ENCODE data around the gene CLHC1.

The CLHC1 gene

DNA sequence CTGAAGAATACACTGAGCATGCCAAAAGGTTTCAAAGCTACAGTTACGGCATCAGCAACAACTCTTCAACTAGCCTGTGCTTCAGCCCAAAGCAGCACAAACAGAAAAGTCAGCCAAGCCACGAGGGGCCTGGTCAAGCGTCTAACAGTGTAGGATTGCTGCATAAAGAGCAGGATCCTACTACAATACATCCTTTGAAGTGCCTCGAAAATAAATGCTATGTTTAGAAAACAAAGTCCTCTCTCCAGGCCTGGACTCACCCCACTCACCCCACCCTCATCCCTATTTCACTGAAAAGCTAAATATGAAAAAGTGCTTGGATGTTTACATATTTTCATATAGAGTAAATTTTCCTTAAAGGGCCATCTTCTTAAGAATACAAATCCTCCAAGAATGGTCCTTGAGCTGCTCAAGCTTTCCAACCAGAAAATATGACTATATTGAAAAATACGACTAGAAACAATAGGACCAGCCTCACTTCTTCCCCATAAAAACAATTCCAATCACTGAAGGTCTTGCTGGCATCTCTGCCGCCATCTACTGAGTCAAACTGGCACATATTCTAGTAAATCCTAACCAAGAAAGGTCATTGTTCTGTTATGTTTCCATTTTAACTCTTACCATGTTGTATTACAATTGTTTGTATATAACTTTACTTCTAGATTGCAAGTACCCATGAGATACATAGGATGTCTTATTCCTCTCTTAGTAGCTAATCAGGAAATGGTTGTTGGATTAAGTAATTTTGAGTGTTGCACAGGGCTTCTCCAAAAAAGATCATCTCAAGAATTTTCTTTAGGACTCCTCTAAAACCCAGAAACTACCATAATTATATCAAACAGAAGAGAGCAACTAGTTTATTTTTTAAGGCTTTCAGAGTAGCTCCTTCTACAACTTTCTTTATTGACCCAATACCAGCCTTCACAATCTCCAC is 63.6 kb downstream of the CLHC1 start:
- no peaks in the 10 kb centered on the region for H3K27me3 Mint-ChIP-seq
- H3K36me3 Mint-ChIP-seq: no peaks in the 10 kb centered on the region
- no peak overlapping the region for H3K27ac Mint-ChIP-seq
- no peak overlapping the region for H3K4me3 Mint-ChIP-seq
- peaks cover 3% of the 10 kb centered on the region for H3K4me1 Mint-ChIP-seq (ENCODE audit: low read depth)
- H3K9me3 Mint-ChIP-seq (ENCODE audit: low read depth): no peaks in the 10 kb centered on the region

- Mint-ChIP-seq H3K4me1 (ENCODE audit: low read depth) (peaks cover 3% of the 10 kb centered on the region), H3K27ac (no peak overlapping the region), H3K27me3 (no peaks in the 10 kb centered on the region), H3K9me3 (ENCODE audit: low read depth) (no peaks in the 10 kb centered on the region), H3K4me3 (no peak overlapping the region), H3K36me3 (no peaks in the 10 kb centered on the region)
These were observed 66.5 kb downstream of the CLHC1 start for GRCh38 chr2:55165626-55166025.

GRCh38 chr2:55164534-55165480 is 67.3 kb downstream of the CLHC1 start:
- Mint-ChIP-seq H3K27ac (no peak overlapping the region), H3K4me1 (ENCODE audit: low read depth) (peaks cover 3% of the 10 kb centered on the region), H3K9me3 (ENCODE audit: low read depth) (no peaks in the 10 kb centered on the region), H3K4me3 (no peak overlapping the region), H3K36me3 (no peaks in the 10 kb centered on the region), H3K27me3 (no peaks in the 10 kb centered on the region)

- Mint-ChIP-seq H3K27me3 (no peaks in the 10 kb centered on the region), H3K36me3 (no peaks in the 10 kb centered on the region), H3K27ac (no peak overlapping the region), H3K4me1 (ENCODE audit: low read depth) (peaks cover 3% of the 10 kb centered on the region), H3K4me3 (no peak overlapping the region), H3K9me3 (ENCODE audit: low read depth) (no peaks in the 10 kb centered on the region)
These were observed 68.1 kb downstream of the CLHC1 start for GRCh38 chr2:55163941-55164390.

- Mint-ChIP-seq H3K9me3 (ENCODE audit: low read depth) (no peaks in the 10 kb centered on the region), H3K36me3 (no peaks in the 10 kb centered on the region), H3K4me3 (no peak overlapping the region)
These were observed 68.8 kb downstream of the CLHC1 start for GRCh38 chr2:55163274-55163721.

DNA sequence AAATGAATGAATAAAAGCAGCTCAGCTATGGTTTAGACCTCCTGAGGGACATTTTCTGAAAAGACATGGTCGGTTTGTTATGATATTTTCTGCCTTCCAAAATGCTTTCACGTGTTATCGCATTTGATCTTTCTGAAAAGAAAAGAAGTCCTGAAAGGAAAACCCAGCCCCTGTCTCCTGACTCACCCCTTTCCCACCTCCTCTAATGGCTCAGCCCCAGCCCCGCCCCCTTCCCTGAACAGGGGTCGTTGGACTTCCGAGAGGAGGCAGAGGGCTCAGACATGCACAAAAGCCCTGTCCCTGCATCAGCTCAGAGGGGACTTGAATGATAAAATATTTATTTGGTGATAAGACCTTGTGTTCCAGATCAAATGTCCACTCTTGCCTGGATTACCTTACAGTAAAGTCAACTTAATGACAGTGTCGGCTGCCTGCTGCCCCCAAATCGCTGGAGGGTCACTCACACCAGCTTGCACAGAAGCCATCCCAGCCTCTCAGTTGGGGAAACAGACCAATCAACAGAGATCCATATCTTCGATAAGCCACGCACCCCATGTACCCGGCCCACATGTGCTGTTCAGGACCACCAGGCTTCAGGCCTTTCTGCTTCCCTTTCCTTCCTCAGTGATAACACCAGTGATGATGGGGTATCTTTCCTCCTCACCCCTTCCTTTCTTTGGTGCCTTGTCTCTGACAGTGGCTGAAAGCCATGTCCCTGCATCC is 69.6 kb downstream of the CLHC1 start:
- Mint-ChIP-seq H3K4me3 (no peak overlapping the region), H3K27ac (no peak overlapping the region), H3K9me3 (ENCODE audit: low read depth) (no peaks in the 10 kb centered on the region), H3K27me3 (no peaks in the 10 kb centered on the region), H3K4me1 (ENCODE audit: low read depth) (peaks cover 4% of the 10 kb centered on the region), H3K36me3 (no peaks in the 10 kb centered on the region)

More at GRCh38 chr2:55163274-55163721, 68.8 kb downstream of the CLHC1 start:
- H3K27me3 Mint-ChIP-seq: no peaks in the 10 kb centered on the region
- H3K4me1 Mint-ChIP-seq (ENCODE audit: low read depth): peaks cover under 1% of the 10 kb centered on the region
- H3K27ac Mint-ChIP-seq: no peak overlapping the region

GRCh38 chr2:55161295-55162210 is 70.5 kb downstream of the CLHC1 start:
- Mint-ChIP-seq H3K4me1 (ENCODE audit: low read depth) (peaks cover 11% of the 10 kb centered on the region), H3K27ac (no peak overlapping the region), H3K27me3 (no peaks in the 10 kb centered on the region), H3K4me3 (no peak overlapping the region), H3K36me3 (no peaks in the 10 kb centered on the region), H3K9me3 (ENCODE audit: low read depth) (no peaks in the 10 kb centered on the region)

- no peak overlapping the region for H3K27ac Mint-ChIP-seq
- H3K4me3 Mint-ChIP-seq: no peak overlapping the region
- H3K36me3 Mint-ChIP-seq: no peaks in the 10 kb centered on the region
- no peaks in the 10 kb centered on the region for H3K27me3 Mint-ChIP-seq
- peaks cover 11% of the 10 kb centered on the region for H3K4me1 Mint-ChIP-seq (ENCODE audit: low read depth)
- no peaks in the 10 kb centered on the region for H3K9me3 Mint-ChIP-seq (ENCODE audit: low read depth)
These were observed 71.7 kb downstream of the CLHC1 start for GRCh38 chr2:55160422-55160821.

- Mint-ChIP-seq H3K27me3 (no peaks in the 10 kb centered on the region), H3K4me1 (ENCODE audit: low read depth) (peaks cover 11% of the 10 kb centered on the region), H3K27ac (no peak overlapping the region), H3K36me3 (no peaks in the 10 kb centered on the region), H3K9me3 (ENCODE audit: low read depth) (no peaks in the 10 kb centered on the region), H3K4me3 (no peak overlapping the region)
These were observed 72.3 kb downstream of the CLHC1 start for GRCh38 chr2:55159752-55160151.

GRCh38 chr2:55159037-55159651 is 72.9 kb downstream of the CLHC1 start:
- peaks cover 11% of the 10 kb centered on the region for H3K4me1 Mint-ChIP-seq (ENCODE audit: low read depth)
- no peak overlapping the region for H3K27ac Mint-ChIP-seq
- no peaks in the 10 kb centered on the region for H3K27me3 Mint-ChIP-seq
- no peaks in the 10 kb centered on the region for H3K9me3 Mint-ChIP-seq (ENCODE audit: low read depth)
- H3K36me3 Mint-ChIP-seq: no peaks in the 10 kb centered on the region
- H3K4me3 Mint-ChIP-seq: no peak overlapping the region

DNA sequence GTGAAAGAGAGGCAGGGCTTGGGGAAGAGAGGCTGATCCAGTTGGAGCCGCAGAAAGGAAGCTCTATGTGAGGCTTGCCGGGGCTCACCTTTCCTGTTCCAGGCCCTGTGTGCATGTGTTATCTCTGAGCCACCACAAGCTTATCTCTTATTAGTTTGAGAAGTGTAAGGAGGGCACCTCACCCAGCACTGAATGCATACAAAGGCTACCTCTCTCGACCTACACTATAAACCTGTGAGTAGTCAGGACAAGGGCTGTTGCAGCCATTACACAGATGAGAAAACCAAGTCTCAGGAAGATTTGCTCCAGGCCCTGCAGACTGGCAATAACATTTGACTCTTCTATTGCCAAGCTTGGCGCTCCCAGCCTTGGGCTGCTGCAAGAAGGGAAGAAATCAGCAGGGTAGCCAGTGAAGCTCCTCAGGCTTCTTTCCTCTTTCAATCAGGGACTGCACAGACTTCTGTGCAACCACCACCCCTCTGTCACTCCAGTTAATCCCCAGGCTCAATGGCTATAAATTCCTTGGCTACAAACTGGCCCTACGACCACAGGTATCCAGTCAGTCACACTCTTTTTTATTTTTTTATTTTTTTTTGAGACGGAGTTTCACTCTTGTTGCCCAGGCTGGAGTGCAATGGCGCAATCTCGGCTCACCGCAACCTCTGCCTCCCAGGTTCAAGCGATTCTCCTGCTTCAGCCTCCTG is 73.8 kb downstream of the CLHC1 start:
- no peaks in the 10 kb centered on the region for H3K36me3 Mint-ChIP-seq
- no peaks in the 10 kb centered on the region for H3K9me3 Mint-ChIP-seq (ENCODE audit: low read depth)
- H3K4me1 Mint-ChIP-seq (ENCODE audit: low read depth): peaks cover 11% of the 10 kb centered on the region
- no peak overlapping the region for H3K4me3 Mint-ChIP-seq
- no peak overlapping the region for H3K27ac Mint-ChIP-seq
- H3K27me3 Mint-ChIP-seq: no peaks in the 10 kb centered on the region

- Mint-ChIP-seq H3K9me3 (ENCODE audit: low read depth) (no peaks in the 10 kb centered on the region), H3K4me1 (ENCODE audit: low read depth) (peaks cover 11% of the 10 kb centered on the region), H3K27me3 (no peaks in the 10 kb centered on the region), H3K27ac (no peak overlapping the region), H3K4me3 (no peak overlapping the region), H3K36me3 (no peaks in the 10 kb centered on the region)
These were observed 74.6 kb downstream of the CLHC1 start for GRCh38 chr2:55157474-55157884.

- no peak overlapping the region for H3K27ac Mint-ChIP-seq
- H3K36me3 Mint-ChIP-seq: no peaks in the 10 kb centered on the region
- peaks cover 11% of the 10 kb centered on the region for H3K4me1 Mint-ChIP-seq (ENCODE audit: low read depth)
- no peaks in the 10 kb centered on the region for H3K9me3 Mint-ChIP-seq (ENCODE audit: low read depth)
- H3K4me3 Mint-ChIP-seq: no peak overlapping the region
- H3K27me3 Mint-ChIP-seq: no peaks in the 10 kb centered on the region
These were observed 75.1 kb downstream of the CLHC1 start for GRCh38 chr2:55156984-55157383.

All from activated naive CD8-positive, alpha-beta T cell (primary cell).